ENCODE measurements around the gene POLN. TPM values are rescaled to one million over a fixed set of nuclear protein-coding genes. Genes with fewer than 3 reads are reported as not detected.

Gene POLN
- total and polyA plus RNA-seq, 2 of the 4 experiments (the other 2 are of a cell fraction): 0.63 to 0.72 TPM

- Histone ChIP-seq H3K27ac (ENCODE audit: insufficient read depth, low read length) (peak overlapping the region; percentile 6; the same call in 1 of the 2 replicates), H3K14ac (replicated peaks; ENCODE audit: low read depth, low read length) (peak overlapping the region; percentile 59; the same call in 1 of the 2 replicates), H3K36me3 (ENCODE audit: control insufficient read depth, insufficient read depth, low read length) (peaks cover 2% of the 10 kb centered on the region; the same call in 1 of the 2 replicates), H2AK9ac (replicated peaks; ENCODE audit: low read depth, low read length, poor library complexity) (peak overlapping the region; percentile 98), H3K9me3 (ENCODE audit: control insufficient read depth, insufficient read depth, low read length) (no peaks in the 10 kb centered on the region; the same call in 1 of the 2 replicates), H2BK15ac (ENCODE audit: low read depth, low read length) (no peak overlapping the region), H3K18ac (ENCODE audit: low read depth, low read length) (no peak overlapping the region), H4K8ac (ENCODE audit: low read depth in 2 of 2, low read length in 2 of 2) (peak overlapping the region; percentile 21 to 83; a peak in 2 of 4 replicates), H3K4me3 (ENCODE audit: insufficient read depth, low read depth, low read length) (peak overlapping the region; percentile 74), H3K4ac (ENCODE audit: low read depth, low read length) (no peak overlapping the region), H2AFZ (replicated peaks; ENCODE audit: low read length, poor library complexity) (peak overlapping the region; percentile 98), H4K20me1 (ENCODE audit: insufficient read depth, low read length) (no peaks in the 10 kb centered on the region), H3K56ac (ENCODE audit: extremely low read depth, insufficient read depth, low read length) (no peak overlapping the region), H2BK5ac (ENCODE audit: low read depth, low read length, poor library complexity, severe bottlenecking) (no peak overlapping the region), H3K4me1 (ENCODE audit: control insufficient read depth, insufficient read depth, low read length) (no peaks in the 10 kb centered on the region; the same call in 1 of the 2 replicates), H3K9me1 (ENCODE audit: insufficient read depth, low read length) (no peaks in the 10 kb centered on the region), H3K4me2 (ENCODE audit: low read depth, low read length) (peak overlapping the region; percentile 81), H3K79me1 (ENCODE audit: low read depth in 1 of 2, low read length in 2 of 2) (0 out of 4 replicates have a peak, but pooled peaks cover 0 to 7% of the 10 kb centered on the region in 2 experiments), H4K5ac (ENCODE audit: low read depth, low read length) (no peak overlapping the region), H2BK20ac (ENCODE audit: low read depth, low read length) (no peak overlapping the region), H2BK120ac (ENCODE audit: low read depth, low read length) (no peak overlapping the region), H3K9ac (ENCODE audit: low read depth, low read length) (peak overlapping the region; percentile 17; the same call in 1 of the 2 replicates), H4K91ac (ENCODE audit: insufficient read depth, low read depth, low read length) (no peak overlapping the region), H2AK5ac (ENCODE audit: low read depth, low read length) (no peak overlapping the region), H3K23ac (ENCODE audit: low read depth, low read length) (no peak overlapping the region), H3K27me3 (ENCODE audit: control insufficient read depth, insufficient read depth, low read length) (peaks cover 23% of the 10 kb centered on the region)
- ChIA-PET POLR2A (ENCODE audit: unreplicated experiment) (no interaction called here), CTCF (no interaction called here)
- TF ChIP-seq USF2 (IDR thresholded peaks at IDR 0.05; ENCODE audit: low read depth, low read length) (no peak), MAZ (IDR thresholded peaks at IDR 0.05; ENCODE audit: borderline replicate concordance, low read depth, low read length) (no peak), POLR2A (IDR thresholded peaks at IDR 0.05; ENCODE audit: low read depth, low read length) (no peak), RCOR1 (IDR thresholded peaks at IDR 0.05; ENCODE audit: insufficient replicate concordance, low read length) (peak; percentile 70)
- DNase-seq (peak; percentile 60), ATAC-seq (ENCODE audit: low read depth) (peak; percentile 82)
- dilution Hi-C loops (cut with HindIII; ENCODE audit: low sequenced_read_pairs, unreplicated experiment): no loop called here
- intact Hi-C loops (cut with micrococcal nuclease): no loop called here
- in situ Hi-C loops (cut with MboI; ENCODE audit: low sequenced_read_pairs): no loop called here
- BruUV-seq (replicated peaks): no TSS peak
- WGBS, 2 experiments (ENCODE audit: extremely low coverage in 2 of 2, insufficient read length in 1 of 2): 1% methylated on average over 40 of the region's 94 CpGs; no CpG with 5 or more reads in 1 of the 2 experiments
Measured at GRCh38 chr4:2041239-2042130, 200.4 kb downstream of the POLN start.

Data from IMR-90 (cell line).